Left lobe of liver (tissue), 1 donor: Measurements from ENCODE around the gene GRK1. TPM values are rescaled to one million over a fixed set of nuclear protein-coding genes. Genes with fewer than 3 reads are reported as not detected.

Experiments used
- total RNA-seq: library from RNA; stranded (reverse); gene quantifications from one replicate; pipeline ENCODE4 v1.2.1, GENCODE V29; 2021
- donor health status: DM: no; HTN: yes; CAD: no.

GRK1 gene
- total RNA-seq, 1 donor from 2014 or later = not detected

Other genes starting within 250 kb of the GRK1 start
- 1.2 TPM for gene ADPRHL1, start 213.7 kb upstream of the GRK1 start, total RNA-seq
- gene DCUN1D2, start 176.5 kb upstream of the GRK1 start, total RNA-seq = 10.0 TPM
- gene TFDP1, start 82.5 kb upstream of the GRK1 start, total RNA-seq = 23.5 TPM
- gene ATP4B, start 9.0 kb upstream of the GRK1 start, total RNA-seq = not detected
- gene TMEM255B, start 92.0 kb downstream of the GRK1 start, total RNA-seq = 5.3 TPM
- gene GAS6, start 196.9 kb downstream of the GRK1 start, total RNA-seq = 36.5 TPM